ENCODE results near the gene CTSZ. TPM values are rescaled to one million over a fixed set of nuclear protein-coding genes. Genes with fewer than 3 reads are reported as not detected.

CTSZ gene
- total and polyA plus RNA-seq, 10 of the 15 experiments (the other 5 are each of a cell fraction or from before 2014, with no cell fraction given): 6.0 to 301 (median 154) TPM

GRCh38 chr20:58993332-58994248 lies 13.5 kb downstream of the CTSZ start (continued):
- TF ChIP-seq MLLT1 (IDR thresholded peaks at IDR 0.05): peak; percentile 69; the same call in 1 of the 2 replicates
- TF ChIP-seq ASH2L (IDR thresholded peaks at IDR 0.05; ENCODE audit: borderline replicate concordance, low read depth): no peak
- no peak for TF ChIP-seq RBBP5 (conservative IDR thresholded peaks at IDR 0.05)
- 0 out of 2 replicates have a peak, but pooled peaks have one; percentile 22 for TF ChIP-seq ZBED1 (IDR thresholded peaks at IDR 0.05; ENCODE audit: borderline replicate concordance)
- TF ChIP-seq ATF2 (IDR thresholded peaks at IDR 0.05; ENCODE audit: low read length): no peak
- TF ChIP-seq BRCA1 (IDR thresholded peaks at IDR 0.05; ENCODE audit: low read depth, low read length): no peak
- TF ChIP-seq, protein P1, sequence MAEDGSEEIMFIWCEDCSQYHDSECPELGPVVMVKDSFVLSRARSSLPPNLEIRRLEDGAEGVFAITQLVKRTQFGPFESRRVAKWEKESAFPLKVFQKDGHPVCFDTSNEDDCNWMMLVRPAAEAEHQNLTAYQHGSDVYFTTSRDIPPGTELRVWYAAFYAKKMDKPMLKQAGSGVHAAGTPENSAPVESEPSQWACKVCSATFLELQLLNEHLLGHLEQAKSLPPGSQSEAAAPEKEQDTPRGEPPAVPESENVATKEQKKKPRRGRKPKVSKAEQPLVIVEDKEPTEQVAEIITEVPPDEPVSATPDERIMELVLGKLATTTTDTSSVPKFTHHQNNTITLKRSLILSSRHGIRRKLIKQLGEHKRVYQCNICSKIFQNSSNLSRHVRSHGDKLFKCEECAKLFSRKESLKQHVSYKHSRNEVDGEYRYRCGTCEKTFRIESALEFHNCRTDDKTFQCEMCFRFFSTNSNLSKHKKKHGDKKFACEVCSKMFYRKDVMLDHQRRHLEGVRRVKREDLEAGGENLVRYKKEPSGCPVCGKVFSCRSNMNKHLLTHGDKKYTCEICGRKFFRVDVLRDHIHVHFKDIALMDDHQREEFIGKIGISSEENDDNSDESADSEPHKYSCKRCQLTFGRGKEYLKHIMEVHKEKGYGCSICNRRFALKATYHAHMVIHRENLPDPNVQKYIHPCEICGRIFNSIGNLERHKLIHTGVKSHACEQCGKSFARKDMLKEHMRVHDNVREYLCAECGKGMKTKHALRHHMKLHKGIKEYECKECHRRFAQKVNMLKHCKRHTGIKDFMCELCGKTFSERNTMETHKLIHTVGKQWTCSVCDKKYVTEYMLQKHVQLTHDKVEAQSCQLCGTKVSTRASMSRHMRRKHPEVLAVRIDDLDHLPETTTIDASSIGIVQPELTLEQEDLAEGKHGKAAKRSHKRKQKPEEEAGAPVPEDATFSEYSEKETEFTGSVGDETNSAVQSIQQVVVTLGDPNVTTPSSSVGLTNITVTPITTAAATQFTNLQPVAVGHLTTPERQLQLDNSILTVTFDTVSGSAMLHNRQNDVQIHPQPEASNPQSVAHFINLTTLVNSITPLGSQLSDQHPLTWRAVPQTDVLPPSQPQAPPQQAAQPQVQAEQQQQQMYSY (CRISPR knock-in tag; IDR thresholded peaks at IDR 0.05): no peak
- no peak for TF ChIP-seq ETV6 (conservative IDR thresholded peaks at IDR 0.05 in 1 of 2, IDR thresholded peaks at IDR 0.05 in 1 of 2; ENCODE audit: borderline replicate concordance in 1 of 2, low read depth in 1 of 2)
- no peak for TF ChIP-seq ATF7 (IDR thresholded peaks at IDR 0.05; ENCODE audit: low read depth)
- no peak for TF ChIP-seq TCF7 (IDR thresholded peaks at IDR 0.05; ENCODE audit: borderline replicate concordance)
- TF ChIP-seq ESRRA (IDR thresholded peaks at IDR 0.05; ENCODE audit: low read length): no peak
- no peak for TF ChIP-seq DPF2 (IDR thresholded peaks at IDR 0.05)
- no peak for TF ChIP-seq MAX (IDR thresholded peaks at IDR 0.05; ENCODE audit: low read depth, low read length)
- TF ChIP-seq, protein P2, sequence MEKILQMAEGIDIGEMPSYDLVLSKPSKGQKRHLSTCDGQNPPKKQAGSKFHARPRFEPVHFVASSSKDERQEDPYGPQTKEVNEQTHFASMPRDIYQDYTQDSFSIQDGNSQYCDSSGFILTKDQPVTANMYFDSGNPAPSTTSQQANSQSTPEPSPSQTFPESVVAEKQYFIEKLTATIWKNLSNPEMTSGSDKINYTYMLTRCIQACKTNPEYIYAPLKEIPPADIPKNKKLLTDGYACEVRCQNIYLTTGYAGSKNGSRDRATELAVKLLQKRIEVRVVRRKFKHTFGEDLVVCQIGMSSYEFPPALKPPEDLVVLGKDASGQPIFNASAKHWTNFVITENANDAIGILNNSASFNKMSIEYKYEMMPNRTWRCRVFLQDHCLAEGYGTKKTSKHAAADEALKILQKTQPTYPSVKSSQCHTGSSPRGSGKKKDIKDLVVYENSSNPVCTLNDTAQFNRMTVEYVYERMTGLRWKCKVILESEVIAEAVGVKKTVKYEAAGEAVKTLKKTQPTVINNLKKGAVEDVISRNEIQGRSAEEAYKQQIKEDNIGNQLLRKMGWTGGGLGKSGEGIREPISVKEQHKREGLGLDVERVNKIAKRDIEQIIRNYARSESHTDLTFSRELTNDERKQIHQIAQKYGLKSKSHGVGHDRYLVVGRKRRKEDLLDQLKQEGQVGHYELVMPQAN (conservative IDR thresholded peaks at IDR 0.05): no peak
- TF ChIP-seq CHD2 (IDR thresholded peaks at IDR 0.05; ENCODE audit: borderline replicate concordance, low read depth, low read length): no peak
- TF ChIP-seq BCLAF1 (IDR thresholded peaks at IDR 0.05): no peak
- no peak for TF ChIP-seq YBX1 (IDR thresholded peaks at IDR 0.05)

Data from GM12878 (cell line).